ENCODE data around the gene CDT1.

CDT1 gene

DNA sequence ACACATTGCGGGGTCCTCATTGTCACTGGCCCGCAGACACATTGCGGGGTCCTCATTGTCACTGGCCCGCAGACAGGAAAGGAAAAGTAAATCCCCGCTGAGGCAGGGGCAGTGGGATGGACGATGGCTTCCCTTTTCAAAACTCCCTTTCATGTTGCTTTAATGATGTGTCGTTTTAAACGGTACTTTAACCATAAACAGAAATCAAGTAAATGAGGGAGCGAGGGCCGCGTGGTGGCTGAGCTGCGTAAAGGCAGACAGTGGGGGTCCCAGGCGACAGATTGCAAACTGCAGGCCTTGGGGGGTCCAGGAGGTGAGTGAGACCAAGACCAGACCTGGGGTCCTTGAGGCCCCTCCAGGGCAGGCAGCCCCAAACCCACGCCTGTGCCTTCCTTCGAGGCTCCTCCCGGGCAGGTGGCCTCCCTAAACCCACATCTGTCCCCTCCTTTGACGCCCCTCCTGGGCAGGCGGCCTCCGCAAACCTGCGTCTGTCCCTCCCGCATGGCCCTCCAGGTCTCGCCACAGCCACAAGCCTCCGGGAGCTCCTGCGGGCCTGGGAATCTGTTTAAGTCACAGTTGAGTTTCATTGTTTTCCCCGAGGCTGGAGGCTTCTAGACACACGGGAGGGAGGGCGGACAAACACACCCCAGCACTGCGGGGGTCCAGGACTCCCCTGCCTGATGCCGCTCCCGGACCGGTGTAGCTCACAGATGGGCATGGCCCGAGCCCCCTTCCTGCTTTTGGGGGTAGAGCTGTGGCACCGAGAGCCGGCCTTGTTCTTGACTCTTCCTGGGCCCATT is 25.9 kb upstream of the CDT1 start:
- TF ChIP-seq, protein P1, sequence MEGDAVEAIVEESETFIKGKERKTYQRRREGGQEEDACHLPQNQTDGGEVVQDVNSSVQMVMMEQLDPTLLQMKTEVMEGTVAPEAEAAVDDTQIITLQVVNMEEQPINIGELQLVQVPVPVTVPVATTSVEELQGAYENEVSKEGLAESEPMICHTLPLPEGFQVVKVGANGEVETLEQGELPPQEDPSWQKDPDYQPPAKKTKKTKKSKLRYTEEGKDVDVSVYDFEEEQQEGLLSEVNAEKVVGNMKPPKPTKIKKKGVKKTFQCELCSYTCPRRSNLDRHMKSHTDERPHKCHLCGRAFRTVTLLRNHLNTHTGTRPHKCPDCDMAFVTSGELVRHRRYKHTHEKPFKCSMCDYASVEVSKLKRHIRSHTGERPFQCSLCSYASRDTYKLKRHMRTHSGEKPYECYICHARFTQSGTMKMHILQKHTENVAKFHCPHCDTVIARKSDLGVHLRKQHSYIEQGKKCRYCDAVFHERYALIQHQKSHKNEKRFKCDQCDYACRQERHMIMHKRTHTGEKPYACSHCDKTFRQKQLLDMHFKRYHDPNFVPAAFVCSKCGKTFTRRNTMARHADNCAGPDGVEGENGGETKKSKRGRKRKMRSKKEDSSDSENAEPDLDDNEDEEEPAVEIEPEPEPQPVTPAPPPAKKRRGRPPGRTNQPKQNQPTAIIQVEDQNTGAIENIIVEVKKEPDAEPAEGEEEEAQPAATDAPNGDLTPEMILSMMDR (IDR thresholded peaks at IDR 0.05), result no peak

DNA sequence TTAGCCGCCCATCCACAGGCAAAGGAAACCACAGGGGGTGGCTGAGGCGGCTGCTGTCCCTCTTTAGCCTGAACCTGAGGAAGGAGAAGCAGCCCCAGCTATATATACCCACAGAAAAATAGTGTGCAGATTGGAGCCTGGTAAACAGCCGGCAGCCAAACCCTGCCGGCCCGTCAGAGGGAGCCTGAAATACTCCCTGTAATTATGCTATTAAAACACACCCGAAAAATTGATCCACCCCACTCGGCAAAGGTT is 25.4 kb upstream of the CDT1 start:
- TF ChIP-seq, protein P1 (IDR thresholded peaks at IDR 0.05), result no peak

DNA sequence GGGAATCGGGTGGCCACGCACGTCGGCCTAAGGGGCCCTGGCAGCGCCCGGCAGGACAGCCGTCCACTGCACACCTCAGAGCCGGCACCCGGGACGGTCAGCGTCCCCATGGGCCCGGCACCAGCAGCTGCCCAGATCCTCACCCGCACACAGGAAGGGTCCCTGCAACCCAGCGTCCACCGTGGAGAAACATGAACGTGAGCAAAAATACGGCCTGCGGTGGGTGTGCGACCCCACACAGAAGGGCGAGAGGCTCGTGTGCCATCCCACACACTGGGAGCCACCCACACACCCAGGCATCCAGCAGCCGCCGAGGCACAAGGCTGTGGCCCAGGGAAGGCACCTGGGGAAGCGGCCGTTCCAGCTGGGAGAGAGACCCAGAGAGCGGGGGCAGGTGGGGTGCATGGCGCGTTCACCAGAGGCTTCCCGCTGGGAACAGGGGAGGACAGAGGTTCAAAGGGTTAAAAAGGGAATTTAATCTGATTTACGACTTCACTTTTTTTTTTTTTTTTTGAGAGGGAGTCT is 25.0 kb upstream of the CDT1 start:
- TF ChIP-seq, protein P1 (IDR thresholded peaks at IDR 0.05), result no peak

DNA sequence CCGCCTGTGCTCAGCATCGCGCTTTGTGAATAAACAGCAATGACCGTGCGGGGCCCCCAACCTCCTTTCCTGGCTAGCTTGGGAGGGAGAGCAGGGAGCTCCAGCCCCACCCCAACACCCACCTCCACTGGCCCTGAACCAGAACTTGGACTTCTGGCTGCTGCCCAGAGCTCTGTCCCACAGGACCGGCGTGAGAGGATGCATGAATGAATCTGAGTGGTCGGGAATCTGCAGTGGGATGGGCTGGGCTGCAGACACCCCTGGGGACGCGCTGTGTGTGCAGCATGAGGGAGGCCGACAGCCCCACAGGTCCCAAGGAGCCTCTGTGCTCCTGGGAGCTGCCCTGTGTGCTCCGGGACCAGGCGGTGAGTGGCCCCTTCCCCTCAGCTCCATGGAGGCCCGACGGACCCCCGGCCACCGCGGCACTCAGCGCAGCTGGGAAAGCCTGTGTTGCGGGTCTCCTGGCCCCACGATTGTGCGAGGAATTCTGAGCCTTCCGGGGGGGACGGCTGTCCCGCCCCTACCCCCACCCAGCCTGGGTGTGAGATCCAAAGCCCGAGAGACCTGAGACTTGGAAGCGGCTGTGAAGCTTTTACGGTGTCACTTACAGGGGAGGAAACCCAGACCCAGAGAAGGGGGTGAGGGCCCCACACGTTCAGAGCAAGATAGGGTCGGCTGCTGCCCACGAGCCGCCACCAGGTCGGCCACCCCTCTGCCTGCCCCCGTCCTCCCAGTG is 24.0 kb upstream of the CDT1 start:
- TF ChIP-seq, protein P1 (IDR thresholded peaks at IDR 0.05), result no peak

DNA sequence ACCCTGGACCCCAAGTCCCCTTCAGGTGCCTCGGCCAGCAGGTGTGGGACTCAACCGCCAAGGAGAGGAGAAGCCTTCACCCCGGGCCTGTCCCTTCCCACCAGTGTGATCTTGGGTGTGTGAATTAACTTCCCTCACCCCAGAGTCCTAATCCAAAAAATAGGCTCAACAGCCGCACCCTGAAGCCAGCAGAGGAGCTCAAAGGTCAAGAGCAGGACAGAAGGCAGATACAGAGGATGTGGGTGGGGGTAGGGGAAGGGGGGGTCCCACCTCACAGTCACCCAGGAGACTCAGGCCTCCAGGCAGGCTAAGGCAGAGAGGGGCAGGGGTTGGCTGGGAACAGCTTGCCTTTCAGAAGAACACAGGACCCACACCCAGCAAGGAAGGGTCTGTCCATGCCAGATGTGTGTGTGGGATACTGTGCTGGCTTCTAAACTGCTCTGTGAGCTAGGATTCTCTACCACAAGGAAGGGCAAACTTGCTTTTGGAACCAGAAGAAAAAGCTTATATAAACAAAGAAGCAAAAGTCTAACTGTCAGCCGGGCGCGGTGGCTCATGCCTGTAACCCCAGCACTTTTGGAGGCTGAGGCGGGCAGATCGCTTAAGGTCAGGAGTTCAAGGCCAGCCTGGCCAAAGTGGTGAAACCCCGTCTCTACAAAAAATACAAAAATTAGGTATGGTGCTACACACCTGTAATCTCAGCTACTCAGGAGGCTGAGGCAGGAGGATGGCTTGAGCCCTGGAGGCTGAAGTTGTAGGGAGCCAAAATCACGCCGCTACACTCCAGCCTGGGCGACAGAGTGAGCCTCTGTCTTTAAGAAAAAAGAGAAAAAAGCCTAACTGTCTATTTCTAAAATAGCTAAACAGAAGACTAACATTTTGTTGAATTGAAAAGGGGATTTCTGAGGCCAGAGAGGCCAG is 23.2 kb upstream of the CDT1 start:
- TF ChIP-seq, protein P1 (IDR thresholded peaks at IDR 0.05), result no peak

DNA sequence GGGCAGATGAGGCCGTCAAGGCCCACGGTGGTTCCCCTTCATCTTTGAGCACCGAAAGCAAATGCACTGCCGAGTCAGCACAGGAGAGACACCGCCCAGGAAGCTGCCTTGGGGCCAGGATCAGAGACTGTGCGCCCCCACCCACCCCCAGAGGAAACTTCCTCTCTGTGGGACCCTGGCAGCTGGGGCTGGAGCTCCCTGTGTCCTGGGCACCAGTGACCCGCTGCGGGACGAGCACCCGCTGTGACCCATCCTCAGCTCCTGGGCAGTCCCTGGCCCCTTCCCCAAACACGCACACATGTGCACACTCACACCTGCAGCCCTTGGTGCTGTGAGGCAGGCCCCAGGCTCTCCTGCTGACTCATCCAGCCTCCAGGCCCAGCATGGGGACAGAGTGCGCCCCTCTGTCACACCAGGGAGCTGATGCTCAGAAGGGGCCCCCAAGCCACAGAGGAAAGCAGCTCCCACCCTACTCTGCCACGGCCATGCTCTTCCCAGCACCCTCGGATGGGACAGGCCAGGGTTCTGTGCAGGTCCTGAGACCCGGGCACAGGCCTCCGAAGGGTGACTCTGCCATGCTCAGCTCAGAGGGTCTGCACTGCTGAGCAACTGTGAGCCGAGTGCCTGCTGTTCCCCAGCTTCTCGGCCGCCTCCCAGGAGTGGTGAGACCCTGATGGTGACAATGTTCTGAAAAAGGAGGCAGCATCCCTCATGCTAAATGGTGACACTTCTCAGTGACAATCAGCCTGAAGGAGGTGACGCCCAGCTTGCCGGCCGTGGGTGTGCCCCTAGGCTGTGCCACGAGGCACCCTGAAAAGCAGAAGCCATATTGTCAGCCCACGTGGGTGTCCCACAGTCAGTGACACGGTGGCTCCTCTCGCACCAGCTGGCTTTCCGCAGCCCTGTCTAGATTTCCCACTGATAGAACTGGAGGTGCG is 22.2 kb upstream of the CDT1 start:
- TF ChIP-seq, protein P1 (IDR thresholded peaks at IDR 0.05), result no peak
